Type B pancreatic cell (in vitro differentiated cells): Measurements from ENCODE around the gene PSMA3. TPM values are rescaled to one million over a fixed set of nuclear protein-coding genes. Genes with fewer than 3 reads are reported as not detected.

Experiments
- DNase-seq: peaks from one replicate; pipeline ENCODE4 v3.0.0; 2021; ENCODE audit warnings: mixed read lengths; ENCODE audit not compliant: unreplicated experiment; ENCODE audit errors: extremely low spot score
- H3K27ac Mint-ChIP-seq: 2 replicates; pipeline ENCODE4 v1.8.0; 2021; ENCODE audit warnings: mild to moderate bottlenecking, mixed read lengths
- H3K27me3 Mint-ChIP-seq: 2 replicates; pipeline ENCODE4 v1.8.0; 2021; ENCODE audit warnings: mixed read lengths
- H3K36me3 Mint-ChIP-seq: 2 replicates; pipeline ENCODE4 v1.8.0; 2021; ENCODE audit warnings: mixed read lengths
- H3K4me1 Mint-ChIP-seq: one replicate; pipeline ENCODE4 v1.8.0; 2021; ENCODE audit warnings: mixed read lengths; ENCODE audit not compliant: unreplicated experiment
- H3K4me3 Mint-ChIP-seq: 2 replicates; pipeline ENCODE4 v1.8.0; 2021; ENCODE audit warnings: mild to moderate bottlenecking, mixed read lengths
- H3K9me3 Mint-ChIP-seq: 2 replicates; pipeline ENCODE4 v1.8.0; 2021; ENCODE audit warnings: mixed read lengths
- CTCF ChIP-seq: fragments of 200-600 bp; sonication (generic); conservative IDR thresholded peaks from 2 replicates; pipeline ENCODE4 v1.5.0; 2021; ENCODE audit warnings: antibody characterized with exemption, mild to moderate bottlenecking
- total RNA-seq: library from RNA; stranded (reverse); gene quantifications from 2 replicates; pipeline ENCODE4 v1.2.1, GENCODE V29; 2021; ENCODE audit warnings: low replicate concordance

Gene PSMA3
- total RNA-seq, 1 donor from 2014 or later = 170 TPM

- Mint-ChIP-seq H3K4me3 (no peak overlapping the region), H3K27me3 (no peaks in the 10 kb centered on the region), H3K4me1 (no peaks in the 10 kb centered on the region), H3K36me3 (peaks cover 13% of the 10 kb centered on the region), H3K27ac (no peak overlapping the region), H3K9me3 (no peaks in the 10 kb centered on the region)
- TF ChIP-seq CTCF = no peak
- DNase-seq = no peak
These were observed 56.8 kb downstream of the PSMA3 start for GRCh38 chr14:58301416-58301815.

- no peak for DNase-seq
- no peaks in the 10 kb centered on the region for H3K4me1 Mint-ChIP-seq
- no peaks in the 10 kb centered on the region for H3K9me3 Mint-ChIP-seq
- H3K27me3 Mint-ChIP-seq = no peaks in the 10 kb centered on the region
- H3K4me3 Mint-ChIP-seq = no peak overlapping the region
- peaks cover 18% of the 10 kb centered on the region for H3K36me3 Mint-ChIP-seq
- no peak overlapping the region for H3K27ac Mint-ChIP-seq
- no peak for TF ChIP-seq CTCF
These were observed 61.1 kb downstream of the PSMA3 start for GRCh38 chr14:58305730-58306129.

- H3K27me3 Mint-ChIP-seq = no peaks in the 10 kb centered on the region
- H3K4me1 Mint-ChIP-seq = no peaks in the 10 kb centered on the region
- H3K36me3 Mint-ChIP-seq = peaks cover 22% of the 10 kb centered on the region
- TF ChIP-seq CTCF = no peak
- H3K9me3 Mint-ChIP-seq = no peaks in the 10 kb centered on the region
- no peak overlapping the region for H3K27ac Mint-ChIP-seq
- H3K4me3 Mint-ChIP-seq = no peak overlapping the region
- DNase-seq = no peak
These were observed 63.1 kb downstream of the PSMA3 start for GRCh38 chr14:58307597-58308316.

GRCh38 chr14:58309086-58309485, 64.4 kb downstream of the PSMA3 start:
- Mint-ChIP-seq H3K27ac (no peak overlapping the region), H3K4me3 (no peak overlapping the region), H3K27me3 (no peaks in the 10 kb centered on the region)

GRCh38 chr14:58313699-58314098, 69.1 kb downstream of the PSMA3 start:
- H3K4me3 Mint-ChIP-seq = no peak overlapping the region
- DNase-seq = no peak
- H3K27me3 Mint-ChIP-seq = no peaks in the 10 kb centered on the region
- no peaks in the 10 kb centered on the region for H3K9me3 Mint-ChIP-seq
- H3K27ac Mint-ChIP-seq = no peak overlapping the region
- TF ChIP-seq CTCF = no peak
- no peaks in the 10 kb centered on the region for H3K4me1 Mint-ChIP-seq
- H3K36me3 Mint-ChIP-seq = peaks cover 20% of the 10 kb centered on the region

More at GRCh38 chr14:58309086-58309485, 64.4 kb downstream of the PSMA3 start:
- no peaks in the 10 kb centered on the region for H3K4me1 Mint-ChIP-seq
- no peak for DNase-seq
- H3K9me3 Mint-ChIP-seq = no peaks in the 10 kb centered on the region
- peaks cover 18% of the 10 kb centered on the region for H3K36me3 Mint-ChIP-seq
- TF ChIP-seq CTCF = no peak
